ENCODE data around the gene PNRC2. TPM values are rescaled to one million over a fixed set of nuclear protein-coding genes. Genes with fewer than 3 reads are reported as not detected.

PNRC2 gene
- total and polyA plus RNA-seq, 10 of the 15 experiments (the other 5 are each of a cell fraction or from before 2014, with no cell fraction given) = 106 to 205 (median 163) TPM

DNA sequence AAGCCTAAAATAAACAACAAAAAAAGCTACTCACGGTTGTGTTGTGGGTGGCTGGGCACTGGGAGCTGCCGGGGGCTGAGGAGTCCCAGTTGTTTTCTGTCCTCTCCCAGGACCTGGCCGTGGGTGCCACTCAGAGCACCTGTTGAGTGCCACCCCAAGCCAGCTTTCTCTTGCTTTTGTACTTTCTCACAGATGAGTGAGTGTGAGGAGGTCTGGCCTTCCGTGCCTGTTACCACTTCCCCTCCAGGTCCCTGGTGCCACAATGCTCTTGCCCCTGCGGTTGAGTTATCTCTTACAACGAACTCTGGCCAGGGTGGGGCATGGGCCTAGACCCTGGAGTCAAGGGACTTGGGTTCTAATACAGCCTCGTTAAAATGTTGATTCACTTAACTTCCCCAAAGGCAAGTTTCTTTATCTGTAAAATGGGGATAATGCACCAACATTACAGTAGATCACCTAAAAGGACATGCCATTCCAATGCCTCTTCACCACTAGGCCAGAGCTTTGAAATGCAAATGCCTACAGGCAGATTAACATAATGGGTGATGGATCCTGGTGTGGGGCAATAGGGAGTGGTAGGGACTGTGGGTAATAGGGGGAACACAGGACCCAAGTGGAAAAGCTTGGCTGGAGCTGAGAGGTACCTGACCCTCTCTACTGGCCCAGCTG lies 46.3 kb upstream of the PNRC2 start, which contains the start of gene CNR2 (continued):
- TF ChIP-seq SREBF1 (IDR thresholded peaks at IDR 0.05; ENCODE audit: low read length) (no peak), POLR2AphosphoS2 (IDR thresholded peaks at IDR 0.05; ENCODE audit: low read depth, low read length) (no peak), RAD51 (IDR thresholded peaks at IDR 0.05) (no peak), STAT1 (conservative IDR thresholded peaks at IDR 0.05) (no peak), MXI1 (IDR thresholded peaks at IDR 0.05; ENCODE audit: low read depth, low read length) (no peak), ZZZ3 (IDR thresholded peaks at IDR 0.05; ENCODE audit: control insufficient read depth, insufficient read length, low read depth) (no peak), TCF7 (IDR thresholded peaks at IDR 0.05; ENCODE audit: borderline replicate concordance) (no peak), RCOR1 (conservative IDR thresholded peaks at IDR 0.05; ENCODE audit: low read depth, low read length) (no peak), POLR2A (IDR thresholded peaks at IDR 0.05; ENCODE audit: low read depth, low read length) (peak; percentile 72)
- TF ChIP-seq, protein P1, sequence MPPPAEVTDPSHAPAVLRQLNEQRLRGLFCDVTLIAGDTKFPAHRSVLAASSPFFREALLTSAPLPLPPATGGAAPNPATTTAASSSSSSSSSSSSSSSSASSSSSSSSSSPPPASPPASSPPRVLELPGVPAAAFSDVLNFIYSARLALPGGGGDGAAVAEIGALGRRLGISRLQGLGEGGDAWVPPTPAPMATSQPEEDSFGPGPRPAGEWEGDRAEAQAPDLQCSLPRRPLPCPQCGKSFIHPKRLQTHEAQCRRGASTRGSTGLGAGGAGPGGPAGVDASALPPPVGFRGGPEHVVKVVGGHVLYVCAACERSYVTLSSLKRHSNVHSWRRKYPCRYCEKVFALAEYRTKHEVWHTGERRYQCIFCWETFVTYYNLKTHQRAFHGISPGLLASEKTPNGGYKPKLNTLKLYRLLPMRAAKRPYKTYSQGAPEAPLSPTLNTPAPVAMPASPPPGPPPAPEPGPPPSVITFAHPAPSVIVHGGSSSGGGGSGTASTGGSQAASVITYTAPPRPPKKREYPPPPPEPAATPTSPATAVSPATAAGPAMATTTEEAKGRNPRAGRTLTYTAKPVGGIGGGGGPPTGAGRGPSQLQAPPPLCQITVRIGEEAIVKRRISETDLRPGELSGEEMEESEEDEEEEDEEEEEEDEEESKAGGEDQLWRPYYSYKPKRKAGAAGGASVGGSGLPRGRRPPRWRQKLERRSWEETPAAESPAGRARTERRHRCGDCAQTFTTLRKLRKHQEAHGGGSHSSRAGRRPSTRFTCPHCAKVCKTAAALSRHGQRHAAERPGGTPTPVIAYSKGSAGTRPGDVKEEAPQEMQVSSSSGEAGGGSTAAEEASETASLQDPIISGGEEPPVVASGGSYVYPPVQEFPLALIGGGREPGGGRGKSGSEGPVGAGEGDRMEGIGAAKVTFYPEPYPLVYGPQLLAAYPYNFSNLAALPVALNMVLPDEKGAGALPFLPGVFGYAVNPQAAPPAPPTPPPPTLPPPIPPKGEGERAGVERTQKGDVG (CRISPR knock-in tag; IDR thresholded peaks at IDR 0.05) = no peak
- TF ChIP-seq, protein P2, sequence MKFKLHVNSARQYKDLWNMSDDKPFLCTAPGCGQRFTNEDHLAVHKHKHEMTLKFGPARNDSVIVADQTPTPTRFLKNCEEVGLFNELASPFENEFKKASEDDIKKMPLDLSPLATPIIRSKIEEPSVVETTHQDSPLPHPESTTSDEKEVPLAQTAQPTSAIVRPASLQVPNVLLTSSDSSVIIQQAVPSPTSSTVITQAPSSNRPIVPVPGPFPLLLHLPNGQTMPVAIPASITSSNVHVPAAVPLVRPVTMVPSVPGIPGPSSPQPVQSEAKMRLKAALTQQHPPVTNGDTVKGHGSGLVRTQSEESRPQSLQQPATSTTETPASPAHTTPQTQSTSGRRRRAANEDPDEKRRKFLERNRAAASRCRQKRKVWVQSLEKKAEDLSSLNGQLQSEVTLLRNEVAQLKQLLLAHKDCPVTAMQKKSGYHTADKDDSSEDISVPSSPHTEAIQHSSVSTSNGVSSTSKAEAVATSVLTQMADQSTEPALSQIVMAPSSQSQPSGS (IDR thresholded peaks at IDR 0.05; ENCODE audit: low read length) = no peak
- TF ChIP-seq, protein P3, sequence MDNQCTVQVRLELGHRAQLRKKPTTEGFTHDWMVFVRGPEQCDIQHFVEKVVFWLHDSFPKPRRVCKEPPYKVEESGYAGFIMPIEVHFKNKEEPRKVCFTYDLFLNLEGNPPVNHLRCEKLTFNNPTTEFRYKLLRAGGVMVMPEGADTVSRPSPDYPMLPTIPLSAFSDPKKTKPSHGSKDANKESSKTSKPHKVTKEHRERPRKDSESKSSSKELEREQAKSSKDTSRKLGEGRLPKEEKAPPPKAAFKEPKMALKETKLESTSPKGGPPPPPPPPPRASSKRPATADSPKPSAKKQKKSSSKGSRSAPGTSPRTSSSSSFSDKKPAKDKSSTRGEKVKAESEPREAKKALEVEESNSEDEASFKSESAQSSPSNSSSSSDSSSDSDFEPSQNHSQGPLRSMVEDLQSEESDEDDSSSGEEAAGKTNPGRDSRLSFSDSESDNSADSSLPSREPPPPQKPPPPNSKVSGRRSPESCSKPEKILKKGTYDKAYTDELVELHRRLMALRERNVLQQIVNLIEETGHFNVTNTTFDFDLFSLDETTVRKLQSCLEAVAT (IDR thresholded peaks at IDR 0.05) = no peak
- TF ChIP-seq, protein P4, sequence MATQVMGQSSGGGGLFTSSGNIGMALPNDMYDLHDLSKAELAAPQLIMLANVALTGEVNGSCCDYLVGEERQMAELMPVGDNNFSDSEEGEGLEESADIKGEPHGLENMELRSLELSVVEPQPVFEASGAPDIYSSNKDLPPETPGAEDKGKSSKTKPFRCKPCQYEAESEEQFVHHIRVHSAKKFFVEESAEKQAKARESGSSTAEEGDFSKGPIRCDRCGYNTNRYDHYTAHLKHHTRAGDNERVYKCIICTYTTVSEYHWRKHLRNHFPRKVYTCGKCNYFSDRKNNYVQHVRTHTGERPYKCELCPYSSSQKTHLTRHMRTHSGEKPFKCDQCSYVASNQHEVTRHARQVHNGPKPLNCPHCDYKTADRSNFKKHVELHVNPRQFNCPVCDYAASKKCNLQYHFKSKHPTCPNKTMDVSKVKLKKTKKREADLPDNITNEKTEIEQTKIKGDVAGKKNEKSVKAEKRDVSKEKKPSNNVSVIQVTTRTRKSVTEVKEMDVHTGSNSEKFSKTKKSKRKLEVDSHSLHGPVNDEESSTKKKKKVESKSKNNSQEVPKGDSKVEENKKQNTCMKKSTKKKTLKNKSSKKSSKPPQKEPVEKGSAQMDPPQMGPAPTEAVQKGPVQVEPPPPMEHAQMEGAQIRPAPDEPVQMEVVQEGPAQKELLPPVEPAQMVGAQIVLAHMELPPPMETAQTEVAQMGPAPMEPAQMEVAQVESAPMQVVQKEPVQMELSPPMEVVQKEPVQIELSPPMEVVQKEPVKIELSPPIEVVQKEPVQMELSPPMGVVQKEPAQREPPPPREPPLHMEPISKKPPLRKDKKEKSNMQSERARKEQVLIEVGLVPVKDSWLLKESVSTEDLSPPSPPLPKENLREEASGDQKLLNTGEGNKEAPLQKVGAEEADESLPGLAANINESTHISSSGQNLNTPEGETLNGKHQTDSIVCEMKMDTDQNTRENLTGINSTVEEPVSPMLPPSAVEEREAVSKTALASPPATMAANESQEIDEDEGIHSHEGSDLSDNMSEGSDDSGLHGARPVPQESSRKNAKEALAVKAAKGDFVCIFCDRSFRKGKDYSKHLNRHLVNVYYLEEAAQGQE (IDR thresholded peaks at IDR 0.05; ENCODE audit: low read depth, low read length) = no peak
- TF ChIP-seq, protein P5, sequence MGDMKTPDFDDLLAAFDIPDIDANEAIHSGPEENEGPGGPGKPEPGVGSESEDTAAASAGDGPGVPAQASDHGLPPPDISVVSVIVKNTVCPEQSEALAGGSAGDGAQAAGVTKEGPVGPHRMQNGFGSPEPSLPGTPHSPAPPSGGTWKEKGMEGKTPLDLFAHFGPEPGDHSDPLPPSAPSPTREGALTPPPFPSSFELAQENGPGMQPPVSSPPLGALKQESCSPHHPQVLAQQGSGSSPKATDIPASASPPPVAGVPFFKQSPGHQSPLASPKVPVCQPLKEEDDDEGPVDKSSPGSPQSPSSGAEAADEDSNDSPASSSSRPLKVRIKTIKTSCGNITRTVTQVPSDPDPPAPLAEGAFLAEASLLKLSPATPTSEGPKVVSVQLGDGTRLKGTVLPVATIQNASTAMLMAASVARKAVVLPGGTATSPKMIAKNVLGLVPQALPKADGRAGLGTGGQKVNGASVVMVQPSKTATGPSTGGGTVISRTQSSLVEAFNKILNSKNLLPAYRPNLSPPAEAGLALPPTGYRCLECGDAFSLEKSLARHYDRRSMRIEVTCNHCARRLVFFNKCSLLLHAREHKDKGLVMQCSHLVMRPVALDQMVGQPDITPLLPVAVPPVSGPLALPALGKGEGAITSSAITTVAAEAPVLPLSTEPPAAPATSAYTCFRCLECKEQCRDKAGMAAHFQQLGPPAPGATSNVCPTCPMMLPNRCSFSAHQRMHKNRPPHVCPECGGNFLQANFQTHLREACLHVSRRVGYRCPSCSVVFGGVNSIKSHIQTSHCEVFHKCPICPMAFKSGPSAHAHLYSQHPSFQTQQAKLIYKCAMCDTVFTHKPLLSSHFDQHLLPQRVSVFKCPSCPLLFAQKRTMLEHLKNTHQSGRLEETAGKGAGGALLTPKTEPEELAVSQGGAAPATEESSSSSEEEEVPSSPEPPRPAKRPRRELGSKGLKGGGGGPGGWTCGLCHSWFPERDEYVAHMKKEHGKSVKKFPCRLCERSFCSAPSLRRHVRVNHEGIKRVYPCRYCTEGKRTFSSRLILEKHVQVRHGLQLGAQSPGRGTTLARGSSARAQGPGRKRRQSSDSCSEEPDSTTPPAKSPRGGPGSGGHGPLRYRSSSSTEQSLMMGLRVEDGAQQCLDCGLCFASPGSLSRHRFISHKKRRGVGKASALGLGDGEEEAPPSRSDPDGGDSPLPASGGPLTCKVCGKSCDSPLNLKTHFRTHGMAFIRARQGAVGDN (IDR thresholded peaks at IDR 0.05) = peak; percentile 73; the same call in 1 of the 2 replicates
- TF ChIP-seq, protein P6, sequence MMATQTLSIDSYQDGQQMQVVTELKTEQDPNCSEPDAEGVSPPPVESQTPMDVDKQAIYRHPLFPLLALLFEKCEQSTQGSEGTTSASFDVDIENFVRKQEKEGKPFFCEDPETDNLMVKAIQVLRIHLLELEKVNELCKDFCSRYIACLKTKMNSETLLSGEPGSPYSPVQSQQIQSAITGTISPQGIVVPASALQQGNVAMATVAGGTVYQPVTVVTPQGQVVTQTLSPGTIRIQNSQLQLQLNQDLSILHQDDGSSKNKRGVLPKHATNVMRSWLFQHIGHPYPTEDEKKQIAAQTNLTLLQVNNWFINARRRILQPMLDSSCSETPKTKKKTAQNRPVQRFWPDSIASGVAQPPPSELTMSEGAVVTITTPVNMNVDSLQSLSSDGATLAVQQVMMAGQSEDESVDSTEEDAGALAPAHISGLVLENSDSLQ (IDR thresholded peaks at IDR 0.05) = peak; percentile 63; the same call in 1 of the 2 replicates
